ENCODE data around the gene SNAPC5. TPM values are rescaled to one million over a fixed set of nuclear protein-coding genes. Genes with fewer than 3 reads are reported as not detected.
A peak's percentile ranks its signal among the peaks of the same experiment; 100 is the strongest.

Gene SNAPC5
- total RNA-seq, 1 donor from 2014 or later: 18.5 TPM

- Mint-ChIP-seq H3K9me3 (no peaks in the 10 kb centered on the region), H3K36me3 (peaks cover 15% of the 10 kb centered on the region), H3K27ac (no peak overlapping the region), H3K27me3 (ENCODE audit: low read depth) (no peaks in the 10 kb centered on the region), H3K4me1 (no peaks in the 10 kb centered on the region), H3K4me3 (no peak overlapping the region)
- no peak for DNase-seq (ENCODE audit: low spot score in 2 of 2, unreplicated experiment in 2 of 2)
- TF ChIP-seq, protein P1, sequence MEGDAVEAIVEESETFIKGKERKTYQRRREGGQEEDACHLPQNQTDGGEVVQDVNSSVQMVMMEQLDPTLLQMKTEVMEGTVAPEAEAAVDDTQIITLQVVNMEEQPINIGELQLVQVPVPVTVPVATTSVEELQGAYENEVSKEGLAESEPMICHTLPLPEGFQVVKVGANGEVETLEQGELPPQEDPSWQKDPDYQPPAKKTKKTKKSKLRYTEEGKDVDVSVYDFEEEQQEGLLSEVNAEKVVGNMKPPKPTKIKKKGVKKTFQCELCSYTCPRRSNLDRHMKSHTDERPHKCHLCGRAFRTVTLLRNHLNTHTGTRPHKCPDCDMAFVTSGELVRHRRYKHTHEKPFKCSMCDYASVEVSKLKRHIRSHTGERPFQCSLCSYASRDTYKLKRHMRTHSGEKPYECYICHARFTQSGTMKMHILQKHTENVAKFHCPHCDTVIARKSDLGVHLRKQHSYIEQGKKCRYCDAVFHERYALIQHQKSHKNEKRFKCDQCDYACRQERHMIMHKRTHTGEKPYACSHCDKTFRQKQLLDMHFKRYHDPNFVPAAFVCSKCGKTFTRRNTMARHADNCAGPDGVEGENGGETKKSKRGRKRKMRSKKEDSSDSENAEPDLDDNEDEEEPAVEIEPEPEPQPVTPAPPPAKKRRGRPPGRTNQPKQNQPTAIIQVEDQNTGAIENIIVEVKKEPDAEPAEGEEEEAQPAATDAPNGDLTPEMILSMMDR (IDR thresholded peaks at IDR 0.05; ENCODE audit: unreplicated experiment): no peak
Observed at GRCh38 chr15:66523926-66524325, 26.4 kb upstream of the SNAPC5 start.

GRCh38 chr15:66515901-66516322 lies 18.4 kb upstream of the SNAPC5 start:
- H3K36me3 Mint-ChIP-seq: peaks cover 11% of the 10 kb centered on the region

DNA sequence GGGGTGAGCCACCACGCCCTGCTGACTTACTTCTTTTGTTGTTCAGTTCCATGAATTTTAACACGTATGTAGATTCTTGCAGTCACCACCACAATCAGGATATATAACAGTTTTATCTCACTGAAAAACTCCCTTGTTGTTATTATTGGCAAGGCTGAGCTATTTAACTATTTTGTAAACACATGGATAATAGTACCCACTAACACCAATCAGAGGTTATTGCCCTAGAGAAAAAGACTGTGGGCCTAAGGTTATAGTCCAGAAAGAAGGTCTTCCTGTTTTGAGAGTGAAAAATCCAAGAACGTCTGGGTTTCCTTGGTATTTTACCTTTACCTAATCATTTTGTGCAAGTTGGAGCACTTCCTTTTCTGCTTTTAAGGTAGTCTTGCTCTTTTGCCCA lies 17.0 kb upstream of the SNAPC5 start:
- H3K9me3 Mint-ChIP-seq: no peaks in the 10 kb centered on the region
- H3K4me3 Mint-ChIP-seq: no peak overlapping the region
- DNase-seq (ENCODE audit: low spot score in 2 of 2, unreplicated experiment in 2 of 2): no peak
- H3K36me3 Mint-ChIP-seq: peaks cover 11% of the 10 kb centered on the region
- H3K27ac Mint-ChIP-seq: no peak overlapping the region
- TF ChIP-seq, protein P1 (IDR thresholded peaks at IDR 0.05; ENCODE audit: unreplicated experiment): no peak
- no peaks in the 10 kb centered on the region for H3K27me3 Mint-ChIP-seq (ENCODE audit: low read depth)
- no peaks in the 10 kb centered on the region for H3K4me1 Mint-ChIP-seq

More at GRCh38 chr15:66515901-66516322, 18.4 kb upstream of the SNAPC5 start:
- Mint-ChIP-seq H3K9me3 (no peaks in the 10 kb centered on the region), H3K4me3 (no peak overlapping the region), H3K27me3 (ENCODE audit: low read depth) (no peaks in the 10 kb centered on the region), H3K27ac (no peak overlapping the region), H3K4me1 (no peaks in the 10 kb centered on the region)
- DNase-seq (ENCODE audit: low spot score in 2 of 2, unreplicated experiment in 2 of 2): no peak
- TF ChIP-seq, protein P1 (IDR thresholded peaks at IDR 0.05; ENCODE audit: unreplicated experiment): no peak

DNA sequence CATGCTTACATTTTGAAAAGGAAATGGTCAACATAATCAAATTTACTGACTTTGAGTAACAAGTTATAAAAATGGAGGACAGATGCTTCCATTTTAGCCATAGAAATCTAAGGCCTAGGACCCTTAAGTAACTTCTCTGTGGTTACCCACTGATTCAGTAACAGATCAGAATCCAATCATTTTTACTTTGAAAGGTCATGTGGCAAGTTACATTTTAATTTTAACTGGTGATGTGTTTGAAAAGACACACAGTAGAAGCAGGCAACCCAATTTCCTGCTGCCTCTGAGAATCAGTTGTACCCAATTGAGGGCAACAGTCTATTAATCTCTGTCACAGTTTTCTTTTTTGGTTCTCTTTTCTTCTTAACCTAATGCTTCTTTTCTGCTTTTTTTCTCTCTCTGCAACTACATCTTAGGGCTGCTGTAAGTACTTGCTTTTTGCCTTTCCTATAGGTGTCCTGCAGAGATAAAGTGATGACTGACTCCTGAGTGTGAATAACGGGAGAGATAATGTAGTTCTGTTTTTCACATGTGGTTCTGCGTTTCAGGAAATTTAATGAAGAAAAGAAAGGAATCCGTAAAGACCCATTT lies 10.8 kb upstream of the SNAPC5 start:
- no peak overlapping the region for H3K4me3 Mint-ChIP-seq
- no peaks in the 10 kb centered on the region for H3K27me3 Mint-ChIP-seq (ENCODE audit: low read depth)
- H3K36me3 Mint-ChIP-seq: peaks cover 3% of the 10 kb centered on the region

GRCh38 chr15:66505818-66506217 lies 8.3 kb upstream of the SNAPC5 start:
- H3K4me3 Mint-ChIP-seq: peak overlapping the region; percentile 100
- peaks cover 18% of the 10 kb centered on the region for H3K36me3 Mint-ChIP-seq
- peaks cover 30% of the 10 kb centered on the region for H3K4me1 Mint-ChIP-seq

More for the DNA sequence above, 10.8 kb upstream of the SNAPC5 start:
- H3K4me1 Mint-ChIP-seq: peaks cover 16% of the 10 kb centered on the region
- DNase-seq (ENCODE audit: low spot score in 2 of 2, unreplicated experiment in 2 of 2): no peak
- H3K9me3 Mint-ChIP-seq: no peaks in the 10 kb centered on the region
- no peak overlapping the region for H3K27ac Mint-ChIP-seq
- TF ChIP-seq, protein P1 (IDR thresholded peaks at IDR 0.05; ENCODE audit: unreplicated experiment): no peak

More at GRCh38 chr15:66505818-66506217, 8.3 kb upstream of the SNAPC5 start:
- TF ChIP-seq, protein P1 (IDR thresholded peaks at IDR 0.05; ENCODE audit: unreplicated experiment): no peak
- Mint-ChIP-seq H3K27me3 (ENCODE audit: low read depth) (no peaks in the 10 kb centered on the region), H3K9me3 (no peaks in the 10 kb centered on the region), H3K27ac (peak overlapping the region; percentile 99)
- DNase-seq (ENCODE audit: low spot score in 2 of 2, unreplicated experiment in 2 of 2): no peak
